Nephron progenitor cell (in vitro differentiated cells): ENCODE measurements around the gene CAPN2.

Source experiments
- DNase-seq: peaks from one replicate; pipeline ENCODE4 v3.0.0; 2021
- H3K27ac Mint-ChIP-seq: 2 replicates; pipeline ENCODE4 v1.8.0; 2021; ENCODE audit warnings: mild to moderate bottlenecking, moderate library complexity, mixed read lengths
- H3K27me3 Mint-ChIP-seq: 2 replicates; pipeline ENCODE4 v1.8.0; 2021; ENCODE audit warnings: mild to moderate bottlenecking, low read depth, mixed read lengths; ENCODE audit not compliant: poor library complexity
- H3K36me3 Mint-ChIP-seq: 2 replicates; pipeline ENCODE4 v1.8.0; 2021; ENCODE audit warnings: low read depth, mixed read lengths
- H3K4me1 Mint-ChIP-seq: 2 replicates; pipeline ENCODE4 v1.8.0; 2021; ENCODE audit warnings: mixed read lengths
- H3K4me3 Mint-ChIP-seq: 2 replicates; pipeline ENCODE4 v1.8.0; 2021; ENCODE audit warnings: mild to moderate bottlenecking, moderate library complexity, mixed read lengths
- H3K9me3 Mint-ChIP-seq: 2 replicates; pipeline ENCODE4 v1.8.0; 2021; ENCODE audit warnings: mild to moderate bottlenecking, moderate library complexity, mixed read lengths
- TF ChIP-seq, protein P1 (sequence below): fragments of 200-600 bp; sonication (generic); IDR thresholded peaks from 2 replicates; pipeline ENCODE4 v1.5.0; 2021; ENCODE audit warnings: antibody characterized with exemption

CAPN2 gene

DNA sequence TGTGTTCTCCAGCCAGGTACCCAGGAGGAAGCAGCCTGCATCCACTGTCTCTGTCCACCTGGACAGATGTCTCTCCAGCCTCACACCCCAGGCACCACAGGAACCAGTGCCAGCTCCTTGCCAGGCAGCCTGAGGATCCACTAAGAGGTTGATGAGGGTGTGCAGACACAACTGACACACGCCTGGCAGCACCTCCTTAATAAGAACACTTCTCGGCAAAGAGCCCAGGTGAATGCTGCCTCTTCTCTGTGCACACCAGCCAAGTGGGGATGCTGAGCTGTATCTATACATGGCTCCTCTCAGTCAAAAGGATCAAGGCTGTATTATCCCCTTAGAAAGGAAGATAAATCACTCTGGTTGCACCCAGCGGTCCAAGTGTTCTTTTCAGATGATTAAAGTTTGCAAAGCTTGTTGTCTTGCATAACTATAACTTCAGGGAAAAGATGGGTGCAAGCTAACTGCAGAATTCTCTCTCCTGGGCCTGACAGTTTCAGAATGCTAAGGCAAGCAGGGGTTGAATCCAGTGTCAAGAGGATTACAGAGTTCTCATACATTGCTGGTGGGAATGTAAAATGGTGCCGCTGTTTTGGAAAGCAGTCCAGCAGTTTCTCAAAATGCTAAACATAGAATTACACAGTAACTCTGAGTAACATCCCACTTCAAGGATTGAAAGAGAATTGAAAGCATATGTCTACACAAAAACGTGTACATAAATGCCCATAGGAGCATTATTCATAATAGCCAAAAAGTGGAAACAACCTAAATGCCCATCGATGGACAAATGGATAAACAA lies 43.1 kb upstream of the CAPN2 start:
- DNase-seq: no peak

DNA sequence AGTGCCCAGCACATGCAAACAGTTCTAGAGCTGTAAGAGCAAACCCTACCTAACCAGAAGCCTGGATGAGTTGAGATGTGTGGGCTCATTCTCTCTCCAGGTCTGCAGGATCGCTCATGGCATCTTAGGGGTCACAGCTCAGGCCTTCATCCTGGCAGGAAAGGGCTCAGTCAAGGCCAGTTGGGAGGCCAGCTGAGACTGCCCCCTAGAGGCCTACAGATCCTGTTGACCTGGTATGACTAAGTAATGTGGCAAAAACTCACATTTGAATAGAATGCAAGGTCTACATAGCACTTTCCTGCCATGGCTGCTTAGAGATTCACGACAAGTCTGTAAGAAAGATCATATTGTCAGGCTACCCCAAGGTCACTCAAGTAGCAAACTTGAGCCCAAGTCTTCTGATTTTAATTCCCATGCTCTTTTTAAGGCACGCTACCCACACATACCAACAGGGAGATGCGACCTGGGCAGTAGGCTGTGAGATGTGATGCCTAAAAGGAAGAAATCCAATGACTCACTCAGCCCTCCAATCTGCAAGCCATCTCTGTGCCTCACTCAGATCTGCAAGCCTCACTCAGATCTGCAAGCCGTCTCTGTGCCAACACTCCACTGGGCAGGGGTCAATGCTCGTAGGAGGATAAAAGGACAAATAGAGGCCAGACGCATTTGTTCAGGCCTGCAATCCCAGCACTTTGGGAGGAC lies 41.7 kb upstream of the CAPN2 start:
- H3K4me1 Mint-ChIP-seq: peaks cover 14% of the 10 kb centered on the region
- H3K9me3 Mint-ChIP-seq: peaks cover 27% of the 10 kb centered on the region
- no peak overlapping the region for H3K27ac Mint-ChIP-seq
- H3K27me3 Mint-ChIP-seq: peaks cover 22% of the 10 kb centered on the region
- H3K4me3 Mint-ChIP-seq: no peak overlapping the region
- H3K36me3 Mint-ChIP-seq: peaks cover 4% of the 10 kb centered on the region
- TF ChIP-seq, protein P1, sequence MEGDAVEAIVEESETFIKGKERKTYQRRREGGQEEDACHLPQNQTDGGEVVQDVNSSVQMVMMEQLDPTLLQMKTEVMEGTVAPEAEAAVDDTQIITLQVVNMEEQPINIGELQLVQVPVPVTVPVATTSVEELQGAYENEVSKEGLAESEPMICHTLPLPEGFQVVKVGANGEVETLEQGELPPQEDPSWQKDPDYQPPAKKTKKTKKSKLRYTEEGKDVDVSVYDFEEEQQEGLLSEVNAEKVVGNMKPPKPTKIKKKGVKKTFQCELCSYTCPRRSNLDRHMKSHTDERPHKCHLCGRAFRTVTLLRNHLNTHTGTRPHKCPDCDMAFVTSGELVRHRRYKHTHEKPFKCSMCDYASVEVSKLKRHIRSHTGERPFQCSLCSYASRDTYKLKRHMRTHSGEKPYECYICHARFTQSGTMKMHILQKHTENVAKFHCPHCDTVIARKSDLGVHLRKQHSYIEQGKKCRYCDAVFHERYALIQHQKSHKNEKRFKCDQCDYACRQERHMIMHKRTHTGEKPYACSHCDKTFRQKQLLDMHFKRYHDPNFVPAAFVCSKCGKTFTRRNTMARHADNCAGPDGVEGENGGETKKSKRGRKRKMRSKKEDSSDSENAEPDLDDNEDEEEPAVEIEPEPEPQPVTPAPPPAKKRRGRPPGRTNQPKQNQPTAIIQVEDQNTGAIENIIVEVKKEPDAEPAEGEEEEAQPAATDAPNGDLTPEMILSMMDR: peak; percentile 69
- peak; percentile 58 for DNase-seq

More for the DNA sequence above, 43.1 kb upstream of the CAPN2 start:
- no peak overlapping the region for H3K27ac Mint-ChIP-seq
- TF ChIP-seq, protein P1: no peak
- peaks cover 17% of the 10 kb centered on the region for H3K27me3 Mint-ChIP-seq
- peaks cover 14% of the 10 kb centered on the region for H3K9me3 Mint-ChIP-seq
- no peaks in the 10 kb centered on the region for H3K36me3 Mint-ChIP-seq
- peaks cover 14% of the 10 kb centered on the region for H3K4me1 Mint-ChIP-seq
- no peak overlapping the region for H3K4me3 Mint-ChIP-seq

DNA sequence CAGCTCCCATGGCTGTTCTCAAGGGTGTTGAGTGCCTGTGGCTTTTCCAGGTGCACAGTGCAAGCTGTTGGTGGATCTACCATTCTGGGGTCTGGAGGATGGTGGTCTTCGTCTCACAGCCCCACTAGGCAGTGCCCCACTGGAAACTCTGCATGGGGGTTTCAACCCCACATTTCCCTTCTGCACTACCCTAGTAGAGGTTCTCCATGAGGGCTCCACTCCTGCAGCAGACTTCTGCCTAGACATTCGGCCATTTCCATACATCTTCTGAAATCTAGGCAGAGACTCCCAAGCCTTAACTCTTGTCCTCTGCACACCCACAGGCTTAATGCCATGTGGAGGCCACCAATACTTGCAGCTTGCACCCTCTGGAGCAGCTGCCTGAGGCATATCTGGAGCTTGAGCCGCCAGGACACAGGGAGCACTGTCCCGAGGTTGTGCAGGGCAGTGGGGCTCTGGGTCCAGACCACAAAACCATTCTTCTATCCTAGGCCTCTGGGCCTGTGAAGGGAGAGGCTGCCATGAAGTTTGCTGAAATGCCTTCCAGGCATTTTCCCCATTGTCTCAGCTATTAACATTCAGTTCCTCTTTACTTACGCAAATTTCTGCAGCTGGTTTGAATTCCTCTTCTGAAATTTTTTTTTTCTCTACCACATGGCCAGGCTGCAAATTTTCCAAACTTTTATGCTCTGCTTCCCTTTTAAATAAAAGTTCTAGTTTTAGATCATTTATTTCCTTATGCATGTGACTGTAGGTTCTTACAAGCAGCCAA lies 38.0 kb upstream of the CAPN2 start:
- Mint-ChIP-seq H3K27me3 (peaks cover 21% of the 10 kb centered on the region), H3K4me3 (no peak overlapping the region)

DNA sequence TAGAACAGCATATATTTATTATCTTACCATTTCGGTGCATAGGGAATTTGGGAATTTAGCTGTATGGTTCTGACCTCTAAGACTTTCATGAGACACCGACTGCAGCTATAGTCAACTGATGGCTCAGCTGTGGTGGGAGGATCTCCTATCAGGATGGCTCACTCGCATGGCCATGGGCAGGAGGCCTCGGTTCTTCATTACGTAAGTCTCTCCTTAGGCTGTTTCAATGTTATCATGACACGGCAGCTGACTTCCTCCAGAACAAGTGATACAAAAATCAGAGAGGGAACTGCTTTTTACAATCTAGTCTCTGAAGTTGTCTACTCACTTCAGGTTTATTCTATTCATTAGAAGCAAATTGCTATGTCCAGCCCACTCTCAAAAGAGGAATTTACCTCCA lies 33.5 kb upstream of the CAPN2 start:
- no peaks in the 10 kb centered on the region for H3K4me1 Mint-ChIP-seq
- H3K36me3 Mint-ChIP-seq: peaks cover 4% of the 10 kb centered on the region
- TF ChIP-seq, protein P1: no peak
- H3K4me3 Mint-ChIP-seq: no peak overlapping the region
- no peak overlapping the region for H3K27ac Mint-ChIP-seq
- H3K9me3 Mint-ChIP-seq: peaks cover 25% of the 10 kb centered on the region
- H3K27me3 Mint-ChIP-seq: peaks cover 29% of the 10 kb centered on the region
- no peak for DNase-seq

More for the DNA sequence above, 38.0 kb upstream of the CAPN2 start:
- Mint-ChIP-seq H3K27ac (no peak overlapping the region), H3K36me3 (peaks cover 4% of the 10 kb centered on the region), H3K4me1 (no peaks in the 10 kb centered on the region), H3K9me3 (peaks cover 37% of the 10 kb centered on the region)
- TF ChIP-seq, protein P1: no peak
- DNase-seq: no peak

DNA sequence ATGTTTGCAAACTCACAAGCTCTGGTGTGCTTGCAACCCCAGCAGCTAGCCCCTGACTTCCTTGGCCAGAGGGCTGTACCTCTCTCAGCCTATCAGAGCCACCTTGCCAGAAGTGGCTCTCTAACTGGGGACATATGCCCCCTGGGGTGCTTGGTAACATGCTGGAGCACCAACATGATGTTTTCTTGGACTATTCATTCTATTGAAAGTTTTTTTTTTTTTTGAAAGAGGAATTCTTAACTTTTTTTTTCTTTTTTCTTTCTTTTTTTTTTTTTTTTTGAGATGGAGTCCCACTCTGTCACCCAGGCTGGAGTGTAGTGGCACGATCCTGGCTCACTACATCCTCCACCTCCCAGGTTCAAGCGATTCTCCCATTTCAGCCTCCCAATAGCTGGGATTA lies 32.2 kb upstream of the CAPN2 start:
- H3K4me3 Mint-ChIP-seq: no peak overlapping the region
- H3K36me3 Mint-ChIP-seq: no peaks in the 10 kb centered on the region
- DNase-seq: no peak
- H3K27ac Mint-ChIP-seq: no peak overlapping the region
- H3K4me1 Mint-ChIP-seq: no peaks in the 10 kb centered on the region
- TF ChIP-seq, protein P1: no peak
- peaks cover 13% of the 10 kb centered on the region for H3K9me3 Mint-ChIP-seq
- peaks cover 28% of the 10 kb centered on the region for H3K27me3 Mint-ChIP-seq
